CD4-positive, CD25-positive, alpha-beta regulatory T cell (primary cell): ENCODE measurements around the gene PCYT1B. TPM values are rescaled to one million over a fixed set of nuclear protein-coding genes. Genes with fewer than 3 reads are reported as not detected.
A peak's percentile ranks its signal among the peaks of the same experiment; 100 is the strongest.

Source experiments
- ATAC-seq, 2 donors: fragments of 150-1000 bp; cut with Tn5 transposase; one replicate each; pipeline ENCODE4 v1.10.0; 2021; ENCODE audit warnings: low read depth in 2 of 2, moderate number of reproducible peaks in 2 of 2, moderate library complexity in 1 of 2
- DNase-seq, 3 donors: peaks; one replicate each; pipeline versions ENCODE4 v3.0.0 to v3.0.0-alpha.2; 2012 to 2022; ENCODE audit warnings: mixed read lengths in 1 of 3
- H3K27ac ChIP-seq: one replicate; pipeline ENCODE4 v1.7.0; 2013; ENCODE audit warnings: mild to moderate bottlenecking, low read length; ENCODE audit not compliant: insufficient read depth, poor library complexity, severe bottlenecking
- H3K27me3 ChIP-seq: one replicate; pipeline ENCODE4 v1.7.0; 2013; ENCODE audit warnings: low read length; ENCODE audit not compliant: control insufficient read depth, insufficient read depth
- H3K36me3 ChIP-seq: one replicate; pipeline ENCODE4 v1.7.0; 2013; ENCODE audit warnings: mild to moderate bottlenecking, low read length, moderate library complexity; ENCODE audit not compliant: control insufficient read depth, insufficient read depth
- H3K4me1 ChIP-seq: 2 replicates; pipeline ENCODE4 v1.7.0; 2013; ENCODE audit warnings: mild to moderate bottlenecking, low read length; ENCODE audit not compliant: insufficient read depth, control insufficient read depth, poor library complexity, severe bottlenecking
- H3K4me3 ChIP-seq: one replicate; pipeline ENCODE4 v1.7.0; 2013; ENCODE audit warnings: low read depth, mild to moderate bottlenecking, low read length, moderate library complexity
- H3K9me3 ChIP-seq, 2 experiments: 1 replicate in 1 of 2; 2 replicates in 1 of 2; pipeline ENCODE4 v1.7.0; 2013; ENCODE audit warnings: low read length in 2 of 2, mild to moderate bottlenecking in 1 of 2, moderate library complexity in 1 of 2; ENCODE audit not compliant: control insufficient read depth in 2 of 2
- H3K27ac Mint-ChIP-seq, 3 donors: one replicate each; pipeline ENCODE4 v1.8.0; 2020 to 2022; ENCODE audit warnings: mild to moderate bottlenecking in 3 of 3, mixed read lengths in 3 of 3, moderate library complexity in 2 of 3
- H3K27me3 Mint-ChIP-seq: one replicate; pipeline ENCODE4 v1.8.0; 2022; ENCODE audit warnings: mild to moderate bottlenecking, mixed read lengths
- H3K36me3 Mint-ChIP-seq: one replicate; pipeline ENCODE4 v1.8.0; 2020; ENCODE audit warnings: mixed read lengths
- H3K4me1 Mint-ChIP-seq, 4 donors: one replicate each; pipeline ENCODE4 v1.8.0; 2020 to 2022; ENCODE audit warnings: mixed read lengths in 4 of 4, mild to moderate bottlenecking in 1 of 4
- H3K4me3 Mint-ChIP-seq, 4 donors: one replicate each; pipeline ENCODE4 v1.8.0; 2020 to 2022; ENCODE audit warnings: mild to moderate bottlenecking in 4 of 4, mixed read lengths in 4 of 4, moderate library complexity in 3 of 4
- H3K9me3 Mint-ChIP-seq, 7 donors: one replicate each; pipeline ENCODE4 v1.8.0; 2020 to 2022; ENCODE audit warnings: mixed read lengths in 7 of 7, mild to moderate bottlenecking in 3 of 7, moderate library complexity in 2 of 7
- polyA plus RNA-seq, 4 donors: library from polyadenylated mRNA; unstranded; fragments of 300-500 nt; fragmentation: Illumina TruSeq; gene quantifications; one replicate each; pipeline ENCODE4 v1.2.3, GENCODE V29; 2021
- total RNA-seq: library from RNA; stranded (reverse); gene quantifications from one replicate; pipeline ENCODE4 v1.2.3, GENCODE V29; 2022

Gene PCYT1B
- total and polyA plus RNA-seq, 5 donors from 2014 or later, result 0.14 to 0.89 TPM; not detected in 3

- no peaks in the 10 kb centered on the region for H3K36me3 Mint-ChIP-seq
- peaks cover 1% of the 10 kb centered on the region for H3K27me3 ChIP-seq
- H3K4me1 ChIP-seq, result no peaks in the 10 kb centered on the region
- no peaks in the 10 kb centered on the region for H3K9me3 Mint-ChIP-seq
- DNase-seq (no peak), ATAC-seq (no peak)
- no peaks in the 10 kb centered on the region for H3K4me1 Mint-ChIP-seq
- H3K36me3 ChIP-seq, result no peaks in the 10 kb centered on the region
- no peak overlapping the region for H3K27ac Mint-ChIP-seq
- H3K27me3 Mint-ChIP-seq, result no peaks in the 10 kb centered on the region
- no peak overlapping the region for H3K4me3 ChIP-seq
- H3K4me3 Mint-ChIP-seq, result no peak overlapping the region
- no peak overlapping the region for H3K27ac ChIP-seq
- H3K9me3 ChIP-seq, result no peaks in the 10 kb centered on the region
Measured at GRCh38 chrX:24590111-24590510, 57.0 kb downstream of the PCYT1B start.

DNA sequence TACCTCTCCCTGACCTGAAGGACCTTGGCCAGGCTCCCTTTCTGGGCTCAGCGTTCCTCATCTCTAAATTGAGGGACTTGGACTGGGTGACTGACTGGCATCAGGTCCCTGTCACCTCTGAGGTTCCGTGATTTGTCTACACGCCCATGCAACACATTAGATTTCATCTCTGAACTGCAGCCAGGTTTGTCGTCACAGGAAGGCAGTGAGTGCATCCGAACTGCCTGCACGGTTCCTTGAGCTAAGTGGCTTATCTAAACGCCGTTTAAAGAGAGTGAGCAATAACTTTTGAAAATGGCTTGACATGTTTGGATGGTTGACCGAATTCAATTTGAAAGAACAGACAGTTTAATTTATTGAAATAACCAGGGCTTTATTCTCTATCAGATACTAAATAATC lies 70.1 kb downstream of the PCYT1B start:
- Mint-ChIP-seq H3K27ac (no peak overlapping the region), H3K4me3 (no peak overlapping the region), H3K27me3 (peaks cover 5% of the 10 kb centered on the region), H3K4me1 (no peaks in the 10 kb centered on the region), H3K9me3 (no peaks in the 10 kb centered on the region), H3K36me3 (no peaks in the 10 kb centered on the region)
- H3K27me3 ChIP-seq, result no peaks in the 10 kb centered on the region
- H3K36me3 ChIP-seq, result no peaks in the 10 kb centered on the region
- H3K4me1 ChIP-seq, result no peaks in the 10 kb centered on the region
- ATAC-seq (no peak), DNase-seq (no peak)
- H3K9me3 ChIP-seq, result no peaks in the 10 kb centered on the region
- H3K4me3 ChIP-seq, result no peak overlapping the region
- no peak overlapping the region for H3K27ac ChIP-seq

- no peak overlapping the region for H3K4me3 Mint-ChIP-seq
- no peaks in the 10 kb centered on the region for H3K4me1 Mint-ChIP-seq
- H3K27ac Mint-ChIP-seq, result no peak overlapping the region
- H3K9me3 ChIP-seq, result no peaks in the 10 kb centered on the region
- H3K4me3 ChIP-seq, result no peak overlapping the region
- no peaks in the 10 kb centered on the region for H3K27me3 ChIP-seq
- H3K36me3 ChIP-seq, result no peaks in the 10 kb centered on the region
- ATAC-seq (no peak), DNase-seq (no peak)
- no peaks in the 10 kb centered on the region for H3K9me3 Mint-ChIP-seq
- no peaks in the 10 kb centered on the region for H3K36me3 Mint-ChIP-seq
- peaks cover 5% of the 10 kb centered on the region for H3K27me3 Mint-ChIP-seq
- H3K4me1 ChIP-seq, result no peaks in the 10 kb centered on the region
- no peak overlapping the region for H3K27ac ChIP-seq
Measured at GRCh38 chrX:24575496-24575895, 71.7 kb downstream of the PCYT1B start.

DNA sequence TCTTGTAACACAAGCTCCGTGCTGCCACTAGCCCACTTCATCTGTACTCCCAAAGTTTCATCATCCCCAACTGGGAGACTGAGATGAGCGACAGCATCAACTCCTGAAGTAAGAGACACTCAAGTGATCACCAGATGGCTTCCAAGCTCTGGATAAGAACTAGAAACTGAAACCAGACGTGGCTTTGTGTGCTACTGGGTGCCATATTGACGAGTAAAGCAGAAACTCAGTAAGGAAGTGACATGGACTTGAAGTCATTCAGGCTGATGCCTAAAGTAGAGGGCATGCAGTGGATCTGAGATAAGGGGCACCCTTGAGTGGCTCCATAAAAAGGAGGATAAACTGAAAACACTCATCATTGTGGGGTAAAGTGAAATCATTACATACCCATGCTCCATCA lies 72.4 kb downstream of the PCYT1B start:
- H3K27me3 ChIP-seq, result no peaks in the 10 kb centered on the region
- no peak overlapping the region for H3K4me3 Mint-ChIP-seq
- H3K4me3 ChIP-seq, result no peak overlapping the region
- H3K36me3 ChIP-seq, result no peaks in the 10 kb centered on the region
- H3K9me3 Mint-ChIP-seq, result no peaks in the 10 kb centered on the region
- no peaks in the 10 kb centered on the region for H3K36me3 Mint-ChIP-seq
- DNase-seq (peak in 1 of 3 donors; percentile 7), ATAC-seq (no peak)
- no peak overlapping the region for H3K27ac ChIP-seq
- H3K4me1 ChIP-seq, result no peaks in the 10 kb centered on the region
- no peaks in the 10 kb centered on the region for H3K4me1 Mint-ChIP-seq
- H3K9me3 ChIP-seq, result no peaks in the 10 kb centered on the region
- peaks cover 5% of the 10 kb centered on the region for H3K27me3 Mint-ChIP-seq
- H3K27ac Mint-ChIP-seq, result no peak overlapping the region

- no peak overlapping the region for H3K27ac Mint-ChIP-seq
- peaks cover 0 to 3% (median 0%) of the 10 kb centered on the region in 7 donors for H3K9me3 Mint-ChIP-seq
- Histone ChIP-seq H3K27ac (no peak overlapping the region), H3K4me3 (no peak overlapping the region), H3K27me3 (no peaks in the 10 kb centered on the region), H3K36me3 (no peaks in the 10 kb centered on the region), H3K4me1 (no peaks in the 10 kb centered on the region), H3K9me3 (no peaks in the 10 kb centered on the region)
- H3K36me3 Mint-ChIP-seq, result no peaks in the 10 kb centered on the region
- DNase-seq (no peak), ATAC-seq (no peak)
- no peak overlapping the region for H3K4me3 Mint-ChIP-seq
- H3K27me3 Mint-ChIP-seq, result no peaks in the 10 kb centered on the region
- no peaks in the 10 kb centered on the region for H3K4me1 Mint-ChIP-seq
Measured at GRCh38 chrX:24567169-24567568, 80.0 kb downstream of the PCYT1B start.

DNA sequence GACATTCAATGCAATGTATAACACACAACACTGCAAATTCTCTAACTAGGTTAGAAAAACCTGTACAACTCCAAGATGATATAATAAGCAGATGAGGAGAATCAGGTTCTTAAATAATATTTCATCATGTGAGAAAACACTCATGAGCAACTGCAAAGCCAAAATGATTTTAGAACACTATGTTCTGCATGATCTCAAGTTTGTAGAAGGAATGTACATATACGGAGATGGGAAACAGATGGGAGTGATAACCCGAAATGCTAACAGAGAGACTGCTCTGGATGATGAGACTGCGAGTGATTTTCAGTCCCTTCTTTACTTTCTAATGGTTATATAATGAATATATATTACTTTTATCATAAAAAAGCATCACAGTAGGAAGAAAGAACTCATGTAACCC lies 80.9 kb downstream of the PCYT1B start:
- ATAC-seq (no peak), DNase-seq (no peak)
- Mint-ChIP-seq H3K27ac (no peak overlapping the region), H3K36me3 (no peaks in the 10 kb centered on the region), H3K27me3 (no peaks in the 10 kb centered on the region), H3K4me1 (no peaks in the 10 kb centered on the region), H3K9me3 (peaks cover 0 to 3% (median 0%) of the 10 kb centered on the region in 7 donors), H3K4me3 (no peak overlapping the region)
- no peak overlapping the region for H3K4me3 ChIP-seq
- H3K4me1 ChIP-seq, result no peaks in the 10 kb centered on the region
- H3K27me3 ChIP-seq, result no peaks in the 10 kb centered on the region
- H3K27ac ChIP-seq, result no peak overlapping the region
- H3K9me3 ChIP-seq, result no peaks in the 10 kb centered on the region
- H3K36me3 ChIP-seq, result no peaks in the 10 kb centered on the region

DNA sequence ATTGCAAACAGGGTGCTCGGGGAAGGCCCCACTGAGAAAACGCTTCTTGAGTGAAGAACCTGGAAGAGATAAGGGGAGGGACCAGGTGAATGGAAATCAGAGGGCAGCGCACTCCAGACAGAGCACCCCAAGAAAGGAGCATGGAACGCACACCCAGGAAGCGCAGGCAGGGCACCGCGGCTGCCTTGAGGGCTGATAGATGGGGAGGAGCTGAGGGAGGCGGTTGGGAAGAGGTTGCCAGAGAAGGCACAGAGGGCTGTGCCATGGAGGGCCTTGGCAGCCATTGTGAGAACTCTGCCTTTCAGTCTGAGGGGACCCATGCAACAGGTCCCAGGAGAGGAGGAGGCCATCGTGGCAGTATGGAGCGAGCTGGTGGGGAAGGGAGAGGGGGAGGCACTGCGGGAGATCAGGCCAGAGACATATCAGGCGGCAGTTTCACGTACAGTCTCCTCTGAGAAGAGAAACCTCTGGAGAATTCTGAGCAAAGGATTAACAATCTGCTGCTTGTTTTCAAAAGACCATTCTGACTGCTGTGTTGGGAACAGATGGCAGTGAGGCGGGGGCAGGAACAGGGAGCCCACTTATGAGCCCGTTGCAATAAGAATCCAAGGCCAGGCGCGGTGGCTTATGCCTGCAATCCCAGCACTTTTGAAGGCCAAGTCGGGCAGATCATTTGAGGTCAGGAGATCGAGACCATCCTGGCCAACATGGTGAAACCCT lies 83.7 kb downstream of the PCYT1B start:
- Mint-ChIP-seq H3K36me3 (no peaks in the 10 kb centered on the region), H3K4me1 (no peaks in the 10 kb centered on the region), H3K27ac (no peak overlapping the region), H3K9me3 (peaks cover 0 to under 1% (median 0%) of the 10 kb centered on the region in 7 donors), H3K4me3 (no peak overlapping the region), H3K27me3 (no peaks in the 10 kb centered on the region)
- ATAC-seq, result no peak
- DNase-seq, result no peak
- H3K36me3 ChIP-seq, result no peaks in the 10 kb centered on the region
- no peaks in the 10 kb centered on the region for H3K27me3 ChIP-seq
- H3K9me3 ChIP-seq, result no peaks in the 10 kb centered on the region
- no peak overlapping the region for H3K4me3 ChIP-seq
- no peaks in the 10 kb centered on the region for H3K4me1 ChIP-seq
- no peak overlapping the region for H3K27ac ChIP-seq

DNA sequence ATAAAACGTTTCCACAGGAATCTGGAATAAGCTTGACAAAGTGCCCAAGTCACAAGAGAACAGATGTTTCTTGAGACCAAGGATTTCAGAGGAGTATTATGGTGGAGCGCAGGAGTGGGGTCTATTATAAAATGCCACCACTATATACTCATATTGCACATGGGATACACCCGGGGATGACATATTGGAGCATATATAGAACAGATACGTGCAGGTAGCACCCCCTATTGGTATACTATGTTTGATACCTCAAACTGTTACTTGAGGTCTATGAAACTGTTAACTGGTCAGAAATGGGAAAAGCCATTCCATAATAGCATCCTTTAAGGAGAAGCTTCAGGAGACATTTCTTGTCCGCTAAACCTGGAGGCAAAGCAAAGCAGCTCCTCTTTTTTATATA lies 86.0 kb downstream of the PCYT1B start:
- Histone ChIP-seq H3K4me3 (no peak overlapping the region), H3K9me3 (no peaks in the 10 kb centered on the region), H3K4me1 (no peaks in the 10 kb centered on the region), H3K36me3 (no peaks in the 10 kb centered on the region), H3K27me3 (no peaks in the 10 kb centered on the region), H3K27ac (no peak overlapping the region)
- H3K4me3 Mint-ChIP-seq, result no peak overlapping the region
- H3K27me3 Mint-ChIP-seq, result no peaks in the 10 kb centered on the region
- H3K9me3 Mint-ChIP-seq, result no peaks in the 10 kb centered on the region
- DNase-seq (peak in 1 of 3 donors; percentile 16), ATAC-seq (no peak)
- H3K27ac Mint-ChIP-seq, result no peak overlapping the region
- no peaks in the 10 kb centered on the region for H3K36me3 Mint-ChIP-seq
- H3K4me1 Mint-ChIP-seq, result no peaks in the 10 kb centered on the region
